Measurements from ENCODE around the gene PTPRD. TPM values are rescaled to one million over a fixed set of nuclear protein-coding genes. Genes with fewer than 3 reads are reported as not detected.
"Not testable (repeated sequence)": the region's sequence is repeated elsewhere in the genome, so short reads cannot be mapped to it uniquely, and the experiment has no call there.

The PTPRD gene
- total RNA-seq, 1 donor from 2014 or later, result 7.8 TPM

GRCh38 chr9:8962084-8962483 lies 1650.7 kb downstream of the PTPRD start:
- no peak for ATAC-seq (ENCODE audit: poor library complexity)
- DNase-seq, result no peak
- intact Hi-C loops (cut with DNase I), result no loop called here

GRCh38 chr9:8961186-8961851 lies 1651.5 kb downstream of the PTPRD start:
- ATAC-seq (ENCODE audit: poor library complexity), result peak; percentile 96
- intact Hi-C loops (cut with DNase I), result no loop called here

DNA sequence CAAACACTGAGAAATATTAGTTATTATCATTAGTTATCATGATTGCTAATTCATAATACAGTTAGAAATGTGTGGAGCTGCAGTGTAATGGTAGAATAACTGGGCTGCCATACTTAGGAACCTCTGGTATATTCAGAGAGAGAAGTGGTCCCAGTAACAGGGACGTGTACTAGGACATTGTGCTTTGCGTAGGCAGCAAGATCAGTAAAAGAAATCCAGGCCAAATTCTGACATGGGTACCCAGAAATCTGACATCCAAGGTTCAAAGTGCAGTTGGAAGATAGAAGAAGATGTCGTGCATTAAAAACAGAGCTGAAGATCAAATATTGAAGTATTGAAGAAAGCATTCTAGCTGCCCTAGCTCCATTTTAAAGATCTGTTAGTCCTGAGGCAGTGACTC lies 1652.5 kb downstream of the PTPRD start:
- no peak for DNase-seq
- intact Hi-C loops (cut with DNase I), result no loop called here
- ATAC-seq (ENCODE audit: poor library complexity), result no peak

More at GRCh38 chr9:8961186-8961851, 1651.5 kb downstream of the PTPRD start:
- DNase-seq, result peak; percentile 39

DNA sequence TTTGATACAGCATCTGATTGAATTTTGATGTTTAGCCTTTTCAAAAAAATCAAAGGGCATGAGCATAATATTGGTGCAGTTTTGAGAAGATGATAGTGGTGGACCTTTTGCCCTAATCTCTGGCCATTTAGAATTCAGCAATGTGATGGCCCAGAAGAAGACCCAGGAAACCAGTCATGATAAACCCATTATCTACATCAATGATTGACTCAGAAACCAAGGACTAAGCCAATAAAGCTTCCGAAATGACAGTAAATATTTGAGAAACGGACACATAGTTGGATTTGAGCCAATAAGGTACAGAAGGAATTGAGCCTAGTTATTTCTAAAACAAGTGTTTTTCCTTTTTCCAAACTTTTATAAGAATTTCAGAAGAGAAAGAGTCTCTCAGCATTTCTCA lies 1654.4 kb downstream of the PTPRD start:
- intact Hi-C loops (cut with DNase I), result no loop called here
- DNase-seq (no peak), ATAC-seq (ENCODE audit: poor library complexity) (no peak)

DNA sequence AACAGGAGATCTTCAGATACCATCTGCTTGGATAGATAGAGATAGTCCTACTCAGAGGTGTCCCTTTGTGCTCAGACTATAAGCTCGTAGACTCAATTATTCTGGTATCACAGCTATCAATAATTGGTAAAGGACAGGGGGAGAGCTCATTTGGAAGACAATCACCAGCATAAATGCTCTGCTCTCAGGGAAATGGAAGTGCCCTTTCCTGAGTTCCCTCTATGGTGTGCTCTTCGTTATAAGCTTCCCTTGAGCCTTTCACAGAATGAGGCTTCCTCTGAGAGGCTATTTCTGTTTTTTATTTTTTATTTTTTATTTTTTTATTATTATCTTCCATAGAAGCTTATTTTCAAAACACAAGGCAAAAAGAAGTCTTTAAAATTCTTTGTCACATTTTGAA lies 1657.5 kb downstream of the PTPRD start:
- ATAC-seq (ENCODE audit: poor library complexity) (no peak), DNase-seq (no peak)
- intact Hi-C loops (cut with DNase I), result no loop called here

DNA sequence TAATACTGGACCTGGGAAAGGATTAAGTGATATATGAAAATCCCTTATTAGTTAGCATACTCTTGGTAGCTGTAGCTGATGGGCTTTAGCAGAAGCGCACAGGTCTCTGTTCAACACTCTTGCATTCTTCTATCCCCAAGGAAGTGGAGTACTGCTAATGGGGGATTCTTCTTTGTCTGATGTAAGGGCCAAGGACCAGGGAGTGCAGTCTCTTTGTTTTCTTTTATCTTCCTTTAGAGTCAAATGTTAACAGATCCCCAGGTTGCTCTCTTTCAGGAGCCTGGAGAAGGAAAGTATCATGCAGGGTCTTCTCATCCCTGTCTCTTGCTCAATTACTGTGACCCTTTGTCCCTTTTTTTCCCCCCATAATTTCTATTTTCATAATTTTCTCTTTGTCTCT lies 1666.3 kb downstream of the PTPRD start:
- ATAC-seq (ENCODE audit: poor library complexity), result no peak
- intact Hi-C loops (cut with DNase I), result no loop called here
- DNase-seq, result no peak

GRCh38 chr9:8943392-8943791 lies 1669.4 kb downstream of the PTPRD start:
- no peak for ATAC-seq (ENCODE audit: poor library complexity)
- DNase-seq, result no peak
- intact Hi-C loops (cut with DNase I), result no loop called here

DNA sequence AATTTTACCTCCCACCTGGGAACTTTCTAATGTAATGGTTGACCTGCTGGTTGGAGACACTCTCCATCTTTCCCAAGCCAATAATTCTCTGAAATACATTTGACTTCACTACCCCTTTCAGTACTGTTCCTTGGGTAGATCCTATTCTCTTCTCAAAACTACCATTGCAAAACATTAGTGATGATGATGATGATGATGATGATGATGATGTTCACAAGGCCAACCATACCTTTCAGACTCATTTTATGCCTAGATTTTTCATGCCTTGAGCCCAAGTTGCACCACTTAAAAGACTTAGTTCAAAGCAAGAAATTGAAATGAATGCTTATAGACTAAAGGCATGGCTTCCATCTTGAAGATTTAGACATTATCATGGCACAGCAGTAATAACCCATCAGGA lies 1672.2 kb downstream of the PTPRD start:
- no peak for ATAC-seq (ENCODE audit: poor library complexity)
- DNase-seq, result no peak
- intact Hi-C loops (cut with DNase I), result no loop called here

DNA sequence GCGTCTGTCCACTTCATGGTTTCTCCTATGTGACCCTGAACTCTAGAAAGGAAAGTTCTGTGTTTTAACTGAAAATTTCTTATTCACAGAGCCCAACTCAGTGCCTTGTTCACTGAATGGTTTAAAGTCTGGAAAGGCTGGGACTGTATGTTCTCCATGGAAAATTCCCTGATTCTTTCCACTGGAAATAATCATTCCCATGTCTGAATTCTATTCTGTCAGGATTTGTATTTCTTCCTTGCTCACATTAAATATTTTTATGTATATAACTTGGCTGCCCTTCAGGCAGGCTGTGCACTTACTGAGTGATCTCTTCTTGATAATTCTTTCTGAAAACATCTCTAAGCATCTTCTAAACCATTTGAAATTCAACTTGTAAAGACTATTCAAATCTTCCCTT lies 1686.3 kb downstream of the PTPRD start:
- ATAC-seq (ENCODE audit: poor library complexity), result no peak
- no peak for DNase-seq
- intact Hi-C loops (cut with DNase I), result no loop called here

GRCh38 chr9:8924562-8924961 lies 1688.2 kb downstream of the PTPRD start:
- intact Hi-C loops (cut with DNase I), result no loop called here
- ATAC-seq (ENCODE audit: poor library complexity) (no peak), DNase-seq (no peak)

GRCh38 chr9:8920478-8921183 lies 1692.2 kb downstream of the PTPRD start:
- DNase-seq; intact Hi-C loops (cut with DNase I); ATAC-seq (ENCODE audit: poor library complexity): not testable (repeated sequence)

DNA sequence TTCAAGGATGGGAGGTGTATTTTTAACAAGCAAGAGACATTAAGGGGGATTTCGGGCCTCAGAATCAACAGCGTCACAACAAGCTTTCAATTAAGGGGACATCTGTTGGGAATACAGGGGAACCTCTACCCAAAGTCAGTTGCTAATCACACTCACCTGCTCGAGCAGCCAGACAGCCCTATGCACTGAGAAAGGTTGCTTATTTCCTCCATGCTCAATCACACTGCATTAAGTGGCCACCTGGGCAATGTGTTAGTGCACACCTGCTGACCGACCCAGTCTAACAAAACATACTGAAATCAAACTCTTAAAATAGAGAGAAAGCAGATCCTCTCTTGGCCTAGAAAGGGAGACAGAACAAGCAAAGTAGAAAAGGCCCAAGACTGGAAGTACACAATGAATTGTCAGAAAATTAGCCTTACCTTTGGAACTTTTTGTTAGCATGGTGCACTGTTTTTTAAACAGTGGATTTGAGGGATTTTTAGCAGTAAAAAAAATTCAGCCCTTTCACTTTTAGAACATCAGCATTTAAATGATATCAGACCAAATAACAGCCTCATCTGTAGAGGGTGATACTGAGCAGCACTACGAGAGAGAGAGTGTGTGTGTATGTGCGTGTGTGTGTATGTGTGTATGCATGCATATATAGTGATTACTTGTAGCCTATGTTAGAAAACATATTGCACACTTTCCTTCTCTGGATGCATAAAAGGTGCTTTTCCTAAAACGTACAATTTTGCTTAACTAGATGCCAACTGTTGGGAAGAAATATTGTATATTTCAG lies 1694.7 kb downstream of the PTPRD start:
- DNase-seq (no peak), ATAC-seq (ENCODE audit: poor library complexity) (no peak)
- intact Hi-C loops (cut with DNase I), result no loop called here

DNA sequence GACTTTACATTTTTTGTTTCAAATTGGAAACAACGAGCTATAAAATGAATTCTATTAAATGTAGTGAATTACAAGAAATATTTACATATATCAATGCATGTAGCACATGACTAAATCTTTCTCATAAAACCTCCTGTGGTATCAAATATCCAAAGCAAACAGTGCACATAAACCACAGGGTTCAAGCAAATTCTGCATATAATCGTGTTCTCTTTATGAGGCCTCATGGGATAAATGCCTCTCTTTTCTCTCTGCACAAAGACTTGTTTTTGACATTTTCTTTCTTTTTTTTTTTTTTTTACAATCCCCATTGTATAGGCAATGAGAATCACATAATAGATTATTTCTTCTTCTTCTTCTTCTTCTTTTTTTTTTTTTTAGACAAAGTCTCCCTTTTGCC lies 1696.0 kb downstream of the PTPRD start:
- DNase-seq (no peak), ATAC-seq (ENCODE audit: poor library complexity) (no peak)
- intact Hi-C loops (cut with DNase I), result no loop called here

DNA sequence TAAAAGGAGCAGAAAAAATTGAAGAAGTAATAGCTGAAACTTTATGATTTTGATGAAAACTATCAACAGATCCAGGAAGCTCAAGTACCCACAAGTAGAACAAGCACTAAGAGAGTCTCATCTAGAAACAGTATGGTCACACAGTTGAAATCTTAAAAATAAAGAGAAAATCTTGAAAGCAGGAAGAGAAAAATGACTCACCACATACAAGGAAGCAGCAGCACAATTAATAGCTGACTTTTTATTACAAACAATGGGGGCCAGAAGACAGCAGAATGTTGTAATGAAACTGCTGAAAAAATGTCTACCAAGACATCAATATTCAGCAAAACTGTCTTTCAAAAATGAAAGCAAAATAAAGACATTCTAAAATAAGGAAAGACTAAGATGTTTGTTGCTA lies 1704.9 kb downstream of the PTPRD start:
- intact Hi-C loops (cut with DNase I), result no loop called here
- ATAC-seq (ENCODE audit: poor library complexity), result no peak

DNA sequence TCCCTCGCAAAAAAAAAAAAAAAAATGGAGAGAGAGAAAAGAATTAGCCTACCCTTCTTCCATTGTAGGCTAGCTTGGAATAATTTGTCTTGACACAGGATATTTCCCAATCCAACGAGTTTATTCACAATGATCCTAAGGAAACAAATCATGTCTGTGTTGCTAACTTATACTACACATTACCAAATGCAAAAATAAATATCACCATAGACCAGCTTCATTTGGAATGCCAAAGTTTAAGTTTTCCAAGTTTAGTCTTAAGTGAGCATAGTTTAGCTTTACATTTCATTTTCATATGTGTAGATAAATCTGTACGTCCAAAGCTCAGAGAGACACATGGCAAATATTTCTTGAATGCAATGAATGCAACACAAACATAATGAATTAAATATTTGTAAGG lies 1707.1 kb downstream of the PTPRD start:
- DNase-seq (no peak), ATAC-seq (ENCODE audit: poor library complexity) (no peak)
- intact Hi-C loops (cut with DNase I), result no loop called here

More for the DNA sequence above, 1704.9 kb downstream of the PTPRD start:
- DNase-seq, result no peak

DNA sequence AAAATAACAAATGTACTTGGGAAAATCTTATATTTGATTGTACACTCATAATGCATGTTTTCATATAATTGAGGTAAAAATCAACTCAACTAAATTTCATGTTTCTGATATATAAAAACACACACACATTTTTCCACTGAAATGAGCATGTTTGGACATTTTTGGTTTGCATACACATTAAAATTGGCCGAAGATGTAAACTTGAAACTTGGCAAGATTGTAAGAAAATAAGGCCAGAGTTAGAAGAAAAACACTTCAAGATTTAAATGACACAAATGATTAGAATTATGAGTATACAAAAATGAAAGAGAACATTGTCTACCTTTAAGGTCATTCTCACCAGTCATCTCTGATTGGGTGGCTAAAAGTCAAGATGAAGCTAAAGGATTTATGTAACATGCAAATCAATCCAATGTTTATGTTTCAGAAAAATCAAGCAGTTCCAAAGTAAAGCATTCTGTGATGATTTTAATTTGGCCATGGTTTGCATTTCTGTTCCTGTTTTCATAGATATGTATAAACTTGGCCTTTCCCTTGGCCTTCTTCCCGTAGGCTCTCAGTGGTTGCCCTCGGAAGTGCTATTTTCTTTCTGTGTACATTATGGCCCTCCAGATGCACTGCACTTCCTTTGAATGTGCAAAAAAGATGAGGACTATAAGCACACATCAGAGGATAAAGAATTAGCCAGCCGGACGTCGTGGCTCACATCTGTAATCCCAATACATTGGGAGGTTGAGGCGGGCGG lies 1707.9 kb downstream of the PTPRD start:
- intact Hi-C loops (cut with DNase I), result no loop called here
- ATAC-seq (ENCODE audit: poor library complexity) (no peak), DNase-seq (no peak)

- intact Hi-C loops (cut with DNase I), result no loop called here
- ATAC-seq (ENCODE audit: poor library complexity), result no peak
- no peak for DNase-seq
Measured at GRCh38 chr9:8903077-8903476, 1709.7 kb downstream of the PTPRD start.

DNA sequence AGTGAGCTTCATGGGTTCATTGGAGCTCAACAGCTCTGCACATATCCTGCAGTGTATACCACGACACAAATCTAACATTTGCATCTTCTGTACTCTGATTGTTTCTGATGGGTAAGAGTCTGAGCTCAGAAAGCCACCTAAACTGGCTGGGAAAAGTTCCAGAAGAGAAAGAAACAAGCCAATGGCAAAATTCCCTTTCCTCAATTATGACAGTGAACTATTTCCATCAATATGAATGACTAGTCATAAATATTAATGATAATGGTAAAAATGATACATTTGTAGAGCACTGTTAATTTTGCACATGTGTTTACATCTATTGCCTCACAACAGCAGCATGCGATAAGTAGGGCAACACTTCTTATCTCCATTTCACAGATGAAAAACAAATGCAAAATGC lies 1711.7 kb downstream of the PTPRD start:
- intact Hi-C loops (cut with DNase I), result no loop called here
- ATAC-seq (ENCODE audit: poor library complexity), result no peak
- no peak for DNase-seq

- ATAC-seq (ENCODE audit: poor library complexity) (no peak), DNase-seq (no peak)
- intact Hi-C loops (cut with DNase I), result no loop called here
Measured at GRCh38 chr9:8899511-8899910, 1713.3 kb downstream of the PTPRD start.

Data from Right ventricle myocardium superior (tissue), 1 donor.